HG03108 (cell line): Measurements from ENCODE around the gene GRHL3.

Experiments
- ATAC-seq: cut with Tn5 transposase; IDR thresholded peaks from one replicate; pipeline ENCODE4 v1.9.1; 2021; ENCODE audit warnings: moderate library complexity; ENCODE audit not compliant: unreplicated experiment

Gene GRHL3

GRCh38 chr1:24317081-24317480 is 2.1 kb upstream of the GRHL3 start:
- ATAC-seq = no peak

GRCh38 chr1:24317956-24318614 is 1.1 kb upstream of the GRHL3 start:
- ATAC-seq = no peak

- ATAC-seq = no peak
These were observed 394 bp upstream of the GRHL3 start for GRCh38 chr1:24318615-24319311.

GRCh38 chr1:24319962-24320361 is 805 bp downstream of the GRHL3 start:
- no peak for ATAC-seq

GRCh38 chr1:24321126-24321525 is 2.0 kb downstream of the GRHL3 start:
- ATAC-seq = no peak

- no peak for ATAC-seq
These were observed 2.7 kb downstream of the GRHL3 start for GRCh38 chr1:24321697-24322469.

GRCh38 chr1:24322470-24323177 is 3.5 kb downstream of the GRHL3 start:
- no peak for ATAC-seq

GRCh38 chr1:24323281-24323680 is 4.1 kb downstream of the GRHL3 start:
- no peak for ATAC-seq

- no peak for ATAC-seq
These were observed 5.7 kb downstream of the GRHL3 start for GRCh38 chr1:24324903-24325302.

- no peak for ATAC-seq
These were observed 6.7 kb downstream of the GRHL3 start for GRCh38 chr1:24325587-24326449.

GRCh38 chr1:24327486-24327885 is 8.3 kb downstream of the GRHL3 start:
- no peak for ATAC-seq

- ATAC-seq = no peak
These were observed 8.7 kb downstream of the GRHL3 start for GRCh38 chr1:24327891-24328290.

GRCh38 chr1:24329331-24329730 is 10.2 kb downstream of the GRHL3 start:
- ATAC-seq = no peak

GRCh38 chr1:24329797-24330543 is 10.8 kb downstream of the GRHL3 start:
- no peak for ATAC-seq

GRCh38 chr1:24331961-24332673 is 13.0 kb downstream of the GRHL3 start:
- no peak for ATAC-seq

GRCh38 chr1:24336075-24336474 is 16.9 kb downstream of the GRHL3 start:
- no peak for ATAC-seq

- ATAC-seq = no peak
These were observed 18.3 kb downstream of the GRHL3 start for GRCh38 chr1:24337455-24337854.

GRCh38 chr1:24338447-24338846 is 19.3 kb downstream of the GRHL3 start:
- no peak for ATAC-seq

- ATAC-seq = no peak
These were observed 20.8 kb downstream of the GRHL3 start for GRCh38 chr1:24339996-24340395.
